Hepatic stellate cell (primary cell): ENCODE results near the gene CLSTN2.

Experiments used
- DNase-seq: peaks from one replicate; pipeline ENCODE4 v3.0.0; 2011; ENCODE audit warnings: low spot score

Gene CLSTN2

DNA sequence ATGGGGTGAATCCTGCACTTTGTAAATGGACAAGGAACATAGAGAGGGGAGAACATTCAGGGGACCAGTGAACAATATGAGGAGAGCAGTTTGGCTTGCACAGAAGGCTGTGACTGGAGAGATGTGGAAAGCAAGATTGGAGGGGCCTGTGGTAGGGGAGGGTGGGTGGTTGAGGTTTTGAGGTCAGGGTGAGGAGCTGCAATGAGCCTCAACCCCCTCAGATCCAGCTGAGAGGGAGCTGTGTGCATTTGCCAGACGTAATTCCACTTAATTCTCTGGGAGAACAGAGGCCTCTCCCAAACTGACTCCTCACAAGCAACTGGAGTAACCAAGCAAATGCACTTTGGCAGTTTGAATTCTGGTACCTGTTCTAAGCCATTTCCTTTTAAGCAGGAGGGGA is 489.7 kb downstream of the CLSTN2 start:
- no peak for DNase-seq

DNA sequence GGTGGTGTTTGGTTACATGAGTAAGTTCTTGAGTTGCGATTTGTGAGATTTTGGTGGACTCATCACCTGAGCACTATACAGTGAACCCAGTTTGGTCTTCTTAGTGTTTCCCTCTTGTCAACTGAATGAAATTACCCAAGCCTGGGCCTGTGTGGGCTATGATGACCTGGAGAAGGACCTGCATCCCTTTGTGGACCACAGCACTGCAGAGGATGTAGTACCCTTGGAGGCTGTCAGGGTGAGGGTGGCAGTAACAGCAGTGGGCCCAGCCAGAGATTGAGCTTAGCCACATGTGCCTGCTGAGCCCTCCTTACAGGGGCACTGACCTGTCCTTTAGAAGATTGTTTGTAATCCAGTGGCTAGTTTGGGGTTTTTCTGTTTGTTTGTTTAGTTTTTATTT is 492.8 kb downstream of the CLSTN2 start:
- DNase-seq: no peak

DNA sequence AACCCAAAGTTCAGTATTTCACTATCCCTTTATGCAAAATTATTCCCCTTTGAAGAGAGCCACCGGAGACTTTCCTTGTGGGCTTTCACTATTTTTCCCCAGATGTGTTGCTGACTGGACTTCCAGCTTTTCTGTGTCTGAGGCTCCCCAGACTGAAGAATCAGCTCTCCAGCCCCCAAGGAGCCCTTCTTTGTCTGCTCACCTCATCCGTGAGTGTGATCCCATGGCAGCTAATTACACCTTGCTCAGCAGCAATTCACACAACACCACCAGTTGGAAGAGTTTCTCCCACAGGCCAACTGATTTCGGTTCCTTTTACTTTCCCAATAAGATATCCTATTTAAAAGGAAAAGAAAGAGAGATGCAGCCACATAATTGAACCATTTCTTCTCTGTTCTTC is 493.4 kb downstream of the CLSTN2 start:
- no peak for DNase-seq

DNA sequence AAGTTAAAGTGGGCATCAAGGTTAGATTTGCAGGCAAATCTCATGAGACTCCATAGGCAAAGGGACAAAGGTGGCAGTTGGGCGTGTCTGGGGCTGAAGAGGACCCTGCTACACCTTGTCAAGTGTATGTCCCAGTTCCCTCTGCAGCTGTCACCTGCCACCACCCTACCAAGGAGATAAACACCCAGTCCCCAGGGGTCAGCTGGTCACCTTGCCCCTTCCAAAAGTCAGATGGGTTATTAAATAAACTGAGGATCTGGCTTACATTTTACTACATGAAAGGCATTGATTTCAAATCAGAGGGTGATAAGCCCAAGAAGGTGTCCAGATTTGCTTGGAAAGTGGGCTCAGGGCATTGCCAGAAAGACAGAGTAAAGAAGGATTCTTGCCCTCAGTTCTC is 494.8 kb downstream of the CLSTN2 start:
- no peak for DNase-seq

DNA sequence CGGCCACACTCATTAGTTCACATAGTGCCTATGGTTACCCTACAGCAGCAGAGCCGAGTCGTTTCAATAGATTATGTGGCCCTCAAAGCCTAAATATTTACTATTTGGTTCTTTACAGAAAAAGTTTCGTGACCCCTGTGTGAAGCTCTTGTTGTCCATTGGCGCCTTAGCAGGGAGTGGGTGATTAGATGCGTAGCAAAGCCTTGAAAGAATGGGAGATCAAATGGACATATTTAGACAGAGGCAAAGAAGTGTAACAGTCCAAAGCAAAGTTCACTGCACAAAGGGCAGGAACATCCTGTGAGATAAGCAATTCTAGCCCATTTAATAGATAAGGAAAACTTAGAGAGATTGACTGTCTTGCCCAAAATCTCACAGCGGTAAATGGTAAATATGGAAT is 495.5 kb downstream of the CLSTN2 start:
- no peak for DNase-seq

DNA sequence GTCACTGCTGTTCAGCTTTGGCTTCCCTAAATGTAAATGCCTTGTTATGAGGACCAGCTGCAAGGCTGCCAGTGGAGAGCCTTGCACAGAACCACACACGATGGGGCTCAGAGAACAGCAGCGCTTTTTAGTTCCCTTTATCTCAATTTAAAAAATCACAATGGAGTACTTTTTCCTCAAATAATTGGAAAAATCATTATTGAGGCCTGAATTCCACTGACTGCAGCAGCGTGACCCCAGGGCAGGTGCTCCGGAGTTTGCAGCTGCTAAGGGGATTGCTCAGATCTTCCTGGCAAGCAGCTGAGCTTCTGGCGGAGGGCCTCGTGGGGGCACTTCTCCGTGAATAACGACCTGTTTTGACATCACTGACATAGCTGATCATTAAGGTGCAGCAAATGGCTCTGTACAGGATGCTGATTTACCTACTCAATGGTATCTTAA is 497.3 kb downstream of the CLSTN2 start:
- DNase-seq: no peak

DNA sequence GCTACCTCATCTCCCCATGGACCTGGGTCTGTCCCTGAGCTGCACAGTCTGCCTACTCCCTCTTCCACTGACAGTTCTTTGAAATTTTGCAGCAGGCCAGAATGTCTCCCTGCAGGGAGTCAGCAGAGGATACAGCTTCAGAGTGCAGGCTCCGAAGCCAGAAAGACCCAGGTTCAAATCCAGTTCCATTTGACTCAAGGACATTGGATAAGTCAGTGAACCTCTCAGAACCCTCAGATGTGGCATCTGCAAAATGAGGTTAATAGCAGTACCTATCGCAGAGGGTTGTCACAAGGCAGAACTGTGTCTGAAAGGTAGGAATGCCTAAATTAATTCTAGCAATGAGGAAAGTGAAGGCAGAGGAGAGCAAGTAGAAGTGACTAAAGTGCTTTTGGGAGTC is 498.4 kb downstream of the CLSTN2 start:
- no peak for DNase-seq

DNA sequence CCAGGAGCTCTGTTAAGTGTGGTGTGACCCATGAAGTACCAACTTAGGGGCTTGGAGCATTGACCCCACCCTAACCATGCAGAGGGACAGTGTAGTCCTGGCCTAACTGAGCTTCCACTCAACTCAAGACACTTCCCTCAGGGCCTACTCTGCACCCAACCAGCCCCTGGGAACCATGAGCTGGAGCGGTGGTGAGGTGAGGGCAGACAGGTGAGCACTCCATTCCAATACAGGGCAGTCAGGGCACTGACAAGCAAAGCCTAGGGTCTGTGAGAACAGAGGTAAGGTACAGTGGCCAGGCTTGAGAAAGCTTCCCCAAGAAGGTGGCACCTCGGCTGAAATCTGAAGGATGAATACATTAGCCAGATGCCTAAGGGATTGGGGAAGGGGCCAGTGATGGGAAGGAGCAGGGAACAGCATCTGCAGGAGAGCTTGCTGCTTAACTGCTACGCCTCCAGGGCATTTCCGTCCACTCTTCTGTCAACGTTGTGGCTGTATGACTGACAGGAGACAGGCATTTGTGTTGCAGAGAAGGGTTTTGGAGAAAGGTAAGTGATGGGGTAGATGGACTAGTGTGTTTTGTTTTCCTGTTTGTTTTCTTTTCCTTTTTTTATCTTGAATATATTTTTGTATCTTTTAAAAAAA is 499.4 kb downstream of the CLSTN2 start:
- no peak for DNase-seq

DNA sequence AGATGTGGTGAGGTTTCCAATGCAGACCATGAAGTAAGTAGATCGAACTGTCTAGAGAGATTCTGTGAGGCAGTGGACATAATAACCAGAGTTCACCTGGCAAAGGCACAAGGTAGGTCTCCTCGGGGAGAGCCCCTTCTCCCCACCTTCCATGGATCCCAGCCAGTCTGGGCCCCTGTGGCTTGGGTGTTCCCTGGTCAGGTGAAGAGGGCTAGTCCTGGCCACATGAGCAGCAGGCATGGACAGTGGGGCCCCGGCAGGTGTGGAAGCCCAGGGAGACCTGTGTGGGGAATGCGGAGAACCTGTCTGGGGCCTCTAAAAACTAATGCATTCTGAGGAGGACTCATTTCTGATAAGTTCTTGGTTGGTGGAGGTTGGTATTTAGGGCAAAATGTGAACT is 501.4 kb downstream of the CLSTN2 start:
- DNase-seq: no peak

DNA sequence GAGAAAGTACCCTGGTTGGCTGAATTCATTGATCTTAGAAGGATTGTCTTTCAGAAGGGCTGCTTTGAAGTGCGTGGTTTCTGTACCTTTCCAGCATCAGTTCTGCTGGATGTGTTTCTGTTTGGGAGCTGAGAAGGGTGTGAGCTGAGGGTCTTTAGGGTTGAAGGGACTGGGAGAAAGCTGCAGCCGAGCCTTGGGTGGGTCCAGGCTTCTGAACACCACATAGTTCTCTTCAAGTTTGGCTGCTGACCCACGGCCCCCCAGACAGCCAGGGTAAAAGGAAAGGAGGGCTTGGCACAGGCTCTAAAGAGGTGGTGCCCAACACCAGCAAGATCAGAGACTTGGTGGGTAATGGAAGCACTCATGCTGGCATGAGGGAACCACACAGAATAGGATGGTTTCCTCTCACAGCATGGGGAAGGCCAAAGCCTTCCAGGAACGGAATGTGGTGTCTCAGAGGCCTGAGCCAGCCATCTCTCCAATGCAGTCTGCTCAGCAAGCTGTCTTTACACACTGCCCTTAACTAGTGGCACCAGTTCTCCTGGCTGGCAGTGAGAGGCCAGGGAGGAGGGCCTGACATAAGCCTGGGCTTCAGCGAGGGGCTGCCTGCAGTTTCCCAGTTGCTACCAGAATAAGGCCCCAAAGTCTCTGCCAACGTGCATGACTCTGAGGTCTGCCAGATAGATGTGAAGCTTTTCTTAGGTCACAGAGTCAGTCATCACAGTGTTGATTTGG is 503.9 kb downstream of the CLSTN2 start:
- DNase-seq: no peak

DNA sequence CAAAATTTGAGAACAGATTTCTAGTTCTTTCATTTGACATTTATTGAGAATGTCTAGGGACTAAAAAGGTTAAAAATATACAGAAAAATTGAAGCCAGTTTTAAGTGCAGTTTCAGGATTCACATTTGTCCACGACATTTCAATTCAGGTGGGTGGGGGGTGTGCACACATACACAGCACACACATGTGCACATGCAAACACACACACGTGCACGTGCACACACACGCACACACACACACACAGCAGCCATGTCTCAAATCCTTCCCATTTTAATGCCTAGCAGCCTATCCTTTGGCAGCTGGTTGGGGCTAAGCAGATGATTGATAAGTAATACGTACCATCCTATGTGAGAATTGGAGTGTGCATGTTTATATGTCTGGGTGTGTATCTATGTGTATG is 504.5 kb downstream of the CLSTN2 start:
- DNase-seq: no peak

DNA sequence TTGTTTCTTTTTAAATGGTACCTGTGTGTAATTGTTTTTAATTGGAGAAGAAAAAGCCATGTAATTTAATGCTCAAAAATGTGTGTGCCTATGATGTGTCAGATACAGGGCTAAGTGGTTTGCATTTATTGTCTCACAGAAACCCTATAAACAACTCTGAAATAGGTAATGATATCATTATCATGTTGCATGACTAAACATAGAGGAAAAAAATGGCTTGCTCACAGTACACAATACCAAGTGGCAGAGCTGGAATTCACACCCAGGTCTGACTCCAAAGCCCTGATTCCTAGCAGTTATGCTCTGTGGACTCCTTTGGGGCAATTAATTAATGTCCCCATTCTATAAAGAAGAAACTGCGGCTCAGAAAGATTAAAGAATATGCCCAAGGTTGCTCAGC is 505.5 kb downstream of the CLSTN2 start:
- DNase-seq: no peak

DNA sequence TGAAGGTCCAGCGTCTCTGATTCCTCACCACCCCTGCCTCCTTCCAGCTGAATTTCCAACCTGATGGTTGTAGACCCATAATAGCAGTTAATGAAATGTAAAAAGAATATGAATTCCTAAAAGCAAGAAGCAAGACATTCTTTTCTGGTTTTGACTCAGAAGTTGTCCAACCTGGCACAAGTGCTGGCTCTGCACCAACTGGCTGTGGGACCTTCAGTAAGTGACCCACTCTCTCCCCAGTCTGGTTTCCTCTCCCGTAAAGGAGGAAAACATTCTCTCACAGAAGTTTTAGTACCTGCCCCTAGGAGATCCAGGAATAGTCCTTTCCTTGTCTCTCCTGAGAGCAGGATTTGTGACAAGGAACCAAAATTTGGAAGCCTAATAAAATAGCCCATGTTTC is 506.0 kb downstream of the CLSTN2 start:
- DNase-seq: peak; percentile 8

DNA sequence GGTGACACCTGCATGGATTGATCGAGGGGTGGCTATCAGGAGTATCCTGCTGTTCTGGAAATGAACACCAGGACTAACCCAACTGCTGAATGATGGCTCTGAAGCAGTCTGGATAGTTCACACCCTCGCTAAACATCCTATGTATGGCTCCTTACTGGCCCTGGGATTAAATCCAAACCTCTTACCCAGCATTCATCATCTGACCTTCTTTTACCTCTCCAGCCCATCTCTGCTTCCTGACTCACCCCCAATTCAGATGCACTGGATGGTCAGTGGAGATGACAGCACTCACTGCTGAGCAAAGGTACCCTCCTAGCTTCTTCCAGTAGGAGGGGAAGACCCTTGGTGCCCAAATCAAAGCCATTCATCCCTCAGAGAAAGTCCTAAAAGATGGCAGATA is 507.6 kb downstream of the CLSTN2 start:
- DNase-seq: no peak

DNA sequence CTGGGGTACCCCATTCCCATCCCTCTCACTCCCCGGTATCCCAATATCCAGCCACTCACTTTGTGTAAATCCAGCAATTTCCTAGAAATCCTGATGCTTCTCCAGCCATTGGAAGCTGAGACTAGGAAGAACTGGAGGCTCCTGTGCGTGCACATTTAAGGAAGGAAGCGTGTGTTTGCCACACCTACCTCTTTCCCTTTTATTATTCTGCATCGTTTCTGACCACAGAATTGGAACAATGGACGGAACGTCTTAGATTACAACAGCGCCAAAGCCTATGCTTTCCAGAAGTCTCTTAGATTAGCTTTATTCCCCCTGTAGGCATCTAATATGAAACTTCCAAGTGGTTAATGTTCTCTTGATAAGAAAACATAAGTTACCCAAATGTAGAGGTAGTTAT is 508.1 kb downstream of the CLSTN2 start:
- no peak for DNase-seq

DNA sequence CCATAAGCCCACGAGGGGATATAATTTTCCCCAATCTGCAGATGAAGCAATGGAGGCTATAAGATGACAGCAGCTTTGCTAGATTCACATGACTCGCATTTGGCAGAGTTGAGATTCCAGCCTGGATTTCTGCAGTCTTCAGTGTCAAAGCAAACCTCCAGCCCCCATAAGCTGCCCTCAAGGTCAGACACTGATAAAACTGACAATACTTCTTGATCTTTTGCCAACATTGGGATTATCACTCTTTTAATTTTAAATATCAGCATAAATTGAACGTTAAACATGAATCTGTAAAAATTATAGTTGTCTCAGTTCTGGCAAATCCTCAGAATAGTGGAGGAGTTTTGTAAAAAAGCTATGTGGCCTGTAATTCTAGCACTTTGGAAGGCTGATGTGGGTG is 508.8 kb downstream of the CLSTN2 start:
- no peak for DNase-seq

DNA sequence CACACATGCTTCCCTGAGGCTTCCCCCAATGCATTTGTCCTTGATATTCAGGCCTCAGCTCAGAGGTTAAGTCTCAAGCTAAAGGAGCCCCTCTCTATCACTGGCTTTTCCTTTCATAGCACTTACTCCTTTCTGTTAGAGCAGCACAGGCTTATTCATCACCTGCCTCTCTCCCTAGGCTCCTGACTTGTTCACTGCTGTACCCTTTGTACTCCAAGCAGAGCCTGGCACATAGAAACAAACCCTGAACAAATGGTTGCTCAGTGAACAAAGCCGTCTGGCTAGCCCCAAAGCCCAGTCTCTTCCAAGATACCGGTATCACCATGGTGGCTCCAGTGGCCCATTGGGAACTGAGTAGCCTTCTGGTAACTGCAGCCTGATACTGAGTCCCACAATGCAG is 511.7 kb downstream of the CLSTN2 start:
- no peak for DNase-seq

DNA sequence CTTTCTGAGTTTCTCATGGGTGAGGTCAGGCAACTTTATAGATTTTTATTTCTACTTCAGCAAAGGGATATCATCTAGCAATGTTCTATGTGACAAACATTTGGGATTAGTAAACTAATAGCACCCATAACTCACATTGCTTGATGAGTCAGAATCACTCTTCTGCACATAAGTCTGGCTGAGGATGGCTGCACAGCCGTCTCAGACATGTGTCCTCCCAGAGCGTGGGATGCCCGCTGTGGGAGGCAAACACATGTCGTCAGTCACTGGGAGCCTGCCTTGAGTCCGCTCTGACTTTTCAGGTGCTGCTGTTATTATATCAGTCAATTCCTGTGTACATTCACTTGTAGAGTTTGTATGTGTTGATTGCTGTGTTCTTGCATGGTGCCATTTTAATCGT is 512.2 kb downstream of the CLSTN2 start:
- no peak for DNase-seq

DNA sequence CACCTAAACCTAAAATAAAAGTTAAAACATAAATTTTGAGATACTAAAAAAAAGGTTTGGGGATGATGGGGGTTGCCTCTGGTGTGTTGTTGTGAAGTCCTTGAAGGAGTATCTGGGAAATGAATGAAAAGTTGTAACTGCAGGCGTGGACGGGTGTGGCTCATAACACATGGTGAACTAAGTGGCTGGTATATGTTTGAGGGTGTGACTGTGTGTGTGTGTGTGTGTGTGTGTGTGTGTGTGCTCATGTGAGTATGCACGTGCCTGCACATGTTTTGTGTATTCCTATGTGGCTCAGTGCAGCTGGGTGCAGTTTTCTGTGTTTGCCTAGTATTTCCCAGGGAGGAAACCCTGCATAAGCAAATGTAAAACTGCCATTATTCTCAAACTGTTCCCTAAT is 513.0 kb downstream of the CLSTN2 start:
- DNase-seq: no peak

DNA sequence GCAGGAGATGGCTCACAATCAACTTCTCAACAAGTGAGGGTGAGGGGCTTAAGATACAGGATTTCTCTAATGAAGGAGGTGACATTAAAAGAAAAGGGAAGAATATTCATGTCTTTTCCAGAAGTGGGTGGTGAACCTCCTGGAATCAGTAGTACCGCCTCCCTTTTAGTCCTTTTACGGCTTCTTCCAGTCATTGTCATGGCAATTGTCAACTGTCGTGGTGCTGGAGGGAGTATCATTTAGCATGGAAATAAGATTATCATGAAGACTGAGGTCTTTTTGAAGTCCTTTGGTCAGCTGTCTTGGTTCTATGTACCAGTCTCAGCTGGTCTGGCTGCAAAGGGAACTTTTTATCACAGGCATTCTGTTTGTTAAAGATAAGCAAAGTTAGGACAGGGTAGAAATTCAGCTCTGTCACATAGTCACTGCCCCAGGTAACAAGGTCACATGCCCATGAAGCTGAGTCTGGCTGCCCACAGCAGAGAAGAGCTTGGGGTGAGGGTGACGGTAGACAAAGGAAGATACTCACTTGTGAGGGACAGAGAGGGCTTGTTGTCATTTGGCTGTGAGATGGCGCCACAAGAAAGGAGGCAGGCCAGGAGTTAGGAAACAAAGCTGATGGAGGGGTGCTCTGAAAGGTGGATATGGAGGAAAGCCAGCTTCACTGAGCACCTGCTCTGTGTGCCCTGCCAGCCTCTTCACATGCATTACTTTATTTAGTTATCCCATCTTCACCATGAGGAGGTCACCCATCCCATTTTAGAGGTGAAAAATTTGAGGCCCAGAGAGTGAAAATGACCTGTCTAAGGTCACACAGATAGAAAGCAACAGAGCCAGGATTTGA is 514.6 kb downstream of the CLSTN2 start:
- no peak for DNase-seq

DNA sequence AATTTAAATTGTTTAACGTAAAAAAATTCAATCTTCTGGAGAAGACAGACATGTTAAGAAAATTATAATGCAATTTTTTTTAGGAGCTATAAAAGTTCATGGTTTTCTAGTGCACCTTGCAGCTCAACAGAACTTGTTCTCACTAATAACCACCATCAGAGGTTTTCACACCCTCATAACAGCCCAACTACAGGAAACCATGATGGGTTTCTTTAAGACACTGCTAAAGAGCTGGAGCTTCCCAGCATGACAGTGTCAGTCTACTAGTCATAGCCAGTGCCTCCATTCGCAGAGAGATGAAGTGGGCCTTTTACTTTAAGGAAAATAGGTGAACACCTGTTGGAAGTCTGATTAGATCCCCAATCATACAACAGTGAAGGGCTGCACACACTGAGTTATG is 518.8 kb downstream of the CLSTN2 start:
- DNase-seq: no peak

DNA sequence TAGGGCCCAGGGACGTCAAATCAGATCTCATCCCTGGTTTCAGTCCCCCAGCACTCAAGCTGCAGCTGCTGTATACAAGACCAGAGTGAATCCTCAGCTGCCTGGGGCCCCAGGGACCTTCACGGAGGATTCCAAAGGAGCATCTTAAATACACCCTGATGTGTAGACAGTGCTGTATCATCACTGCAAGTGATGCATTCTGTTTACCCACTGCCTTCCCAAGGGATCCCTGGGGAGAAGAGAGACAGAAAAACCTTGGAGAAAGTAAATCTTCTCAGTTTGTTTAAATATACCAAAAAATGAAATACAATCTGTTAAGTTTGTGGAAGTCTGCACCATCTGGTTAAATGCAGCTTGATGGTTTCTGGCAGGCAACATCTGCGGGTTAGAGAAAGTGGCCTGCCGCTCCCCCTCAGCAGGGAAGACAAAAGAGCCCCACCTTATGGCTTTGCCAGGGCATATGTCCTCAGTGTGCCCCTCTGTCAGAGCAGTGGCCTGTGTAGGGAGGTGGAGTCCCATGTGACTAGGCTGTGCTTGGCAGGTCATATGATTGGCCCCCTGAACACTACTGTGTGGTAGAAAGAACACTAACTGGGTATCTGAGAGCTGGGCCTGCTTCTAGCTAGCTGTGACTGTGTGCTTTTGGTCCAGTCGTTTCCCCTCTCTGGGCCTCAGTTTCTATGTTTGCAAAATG is 520.7 kb downstream of the CLSTN2 start:
- no peak for DNase-seq

DNA sequence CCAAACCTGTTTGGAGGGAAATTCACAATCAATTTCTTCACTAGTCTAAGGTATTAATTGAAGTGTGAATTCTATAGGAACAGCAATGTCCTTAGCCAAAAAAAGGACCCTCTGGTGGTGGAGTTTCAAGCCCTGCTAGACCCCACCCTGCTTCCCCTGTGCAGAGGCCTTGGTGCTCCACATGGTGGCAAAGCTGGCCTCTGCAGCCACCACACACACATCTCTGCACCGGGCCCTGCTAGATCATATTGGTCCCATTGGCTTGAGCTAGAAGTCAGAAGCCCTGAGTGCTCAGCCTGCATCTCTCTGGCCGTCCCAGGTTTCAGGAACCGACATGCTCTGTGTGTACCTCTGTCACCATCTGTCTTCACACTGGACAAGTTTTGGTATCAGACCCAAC is 522.0 kb downstream of the CLSTN2 start:
- no peak for DNase-seq
